ENCODE results near the gene TEX48. TPM values are rescaled to one million over a fixed set of nuclear protein-coding genes. Genes with fewer than 3 reads are reported as not detected.
A peak's percentile ranks its signal among the peaks of the same experiment; 100 is the strongest.

TEX48 gene
- total RNA-seq, 2 experiments from 2014 or later, result 0.69 to 0.75 TPM

DNA sequence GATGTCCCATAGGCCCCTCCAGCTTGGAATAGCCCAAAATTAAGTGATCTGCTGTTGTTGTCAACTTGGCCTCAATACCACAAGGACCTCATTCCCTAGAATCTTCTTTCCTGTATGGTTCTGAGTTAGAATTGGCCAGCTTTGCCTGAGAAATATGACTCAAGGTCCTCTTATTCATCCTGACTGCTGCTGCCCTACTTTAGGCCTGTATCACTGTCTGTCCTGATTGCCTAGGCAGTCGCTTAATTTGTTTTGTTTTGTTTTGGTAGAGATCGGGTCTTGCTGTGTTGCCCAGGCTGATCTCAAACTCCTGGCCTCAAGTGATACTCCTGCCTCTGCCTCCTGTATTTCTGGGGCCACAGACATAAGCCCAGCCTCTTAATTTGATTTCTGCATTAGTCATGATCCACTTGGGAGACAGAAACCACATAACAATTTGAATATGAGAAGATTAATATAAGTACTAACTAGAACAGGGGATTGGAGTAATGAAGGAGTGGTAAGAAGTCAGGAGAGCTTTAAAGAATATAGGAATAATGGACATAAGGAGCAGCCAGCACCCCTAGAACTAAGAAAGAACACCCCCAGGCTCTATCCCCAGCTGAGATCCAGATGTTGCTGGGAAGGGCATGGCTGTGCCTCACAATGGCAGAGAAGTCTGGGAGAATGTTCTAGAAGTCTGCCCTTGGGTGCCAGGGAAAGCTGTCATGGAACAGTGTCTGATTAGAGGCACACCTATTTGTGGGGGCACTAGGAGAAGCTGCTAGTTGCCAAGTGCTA is 29.0 kb downstream of the TEX48 start:
- intact Hi-C loops (cut with DNase I, micrococcal nuclease), result loop anchor here (1.0 to 5.0 kb wide), 9 partner anchors 36 to 546 kb away; partner anchors contain the start of gene WHRN (in 2 of the 2)
- Mint-ChIP-seq H3K9me3 (ENCODE audit: low read depth) (no peaks in the 10 kb centered on the region), H3K4me3 (no peak overlapping the region), H3K36me3 (ENCODE audit: low read depth) (peaks cover 7% of the 10 kb centered on the region), H3K4me1 (peaks cover 26% of the 10 kb centered on the region), H3K27me3 (no peaks in the 10 kb centered on the region), H3K27ac (peak overlapping the region; percentile 14)
- no peak for DNase-seq
- ChIA-PET POLR2A (interaction anchor here (0.6 to 1.1 kb wide), 5 partner anchors 41 to 247 kb away, joined by 3 to 5 read pairs (median 3); no protein-coding TSS in a partner anchor), CTCF (interaction anchor here (0.6 to 5.7 kb wide), 88 partner anchors 9 to 872 kb away, joined by 3 to 148 read pairs (median 5); partner anchors contain the start of genes AKNA, ATP6V1G1, TEX48 and TNFSF15)
- ATAC-seq, result peak; percentile 56

DNA sequence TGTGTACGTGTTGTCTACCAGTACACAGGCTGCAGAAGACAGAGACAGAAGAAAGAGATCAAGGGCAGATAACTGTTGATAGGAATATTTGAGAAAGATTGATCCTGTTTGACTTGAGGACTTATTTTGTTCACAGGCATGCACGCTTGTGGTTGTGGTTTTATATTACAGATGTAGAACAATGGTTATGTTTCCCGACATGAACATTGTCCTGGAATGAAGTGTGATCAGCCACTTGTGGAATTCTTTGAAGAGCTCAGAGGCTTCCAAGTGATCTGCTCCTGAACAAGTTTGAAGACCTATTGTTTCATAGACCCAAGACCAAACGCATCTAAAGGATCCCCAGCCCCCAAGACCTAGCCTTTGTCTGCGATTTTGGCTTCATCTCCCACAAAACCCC is 38.1 kb downstream of the TEX48 start:
- DNase-seq (no peak), ATAC-seq (no peak)
- ChIA-PET CTCF (interaction anchor here (0.6 to 1.6 kb wide), 6 partner anchors 10 to 238 kb away, joined by 3 to 8 read pairs (median 3); no protein-coding TSS in a partner anchor), POLR2A (no interaction called here)
- Mint-ChIP-seq H3K4me1 (peaks cover 5% of the 10 kb centered on the region), H3K36me3 (ENCODE audit: low read depth) (peaks cover 63% of the 10 kb centered on the region), H3K27ac (no peak overlapping the region), H3K27me3 (no peaks in the 10 kb centered on the region), H3K4me3 (no peak overlapping the region), H3K9me3 (ENCODE audit: low read depth) (peaks cover 3% of the 10 kb centered on the region)
- intact Hi-C loops (cut with DNase I, micrococcal nuclease), result no loop called here

DNA sequence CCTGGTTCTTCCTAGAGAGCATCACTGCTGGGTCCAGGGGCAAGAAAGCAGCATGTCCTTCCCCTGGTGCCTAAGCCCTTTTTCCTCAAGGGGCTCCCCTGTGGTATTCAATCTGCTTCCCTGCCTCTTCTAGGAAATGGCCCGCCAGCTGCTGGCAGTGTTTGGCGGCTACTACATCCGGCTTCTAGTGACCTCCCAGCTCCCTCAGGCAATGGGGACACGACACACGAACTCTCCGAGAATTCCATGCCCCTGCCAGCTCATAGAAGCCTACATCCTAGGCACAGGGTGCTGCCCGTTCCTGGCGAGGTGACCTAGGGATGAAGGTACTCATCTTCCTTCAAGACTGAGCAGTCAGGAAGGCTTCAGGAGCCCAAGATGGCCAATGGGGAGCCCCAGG is 39.0 kb downstream of the TEX48 start:
- Mint-ChIP-seq H3K36me3 (ENCODE audit: low read depth) (peaks cover 62% of the 10 kb centered on the region), H3K4me1 (peaks cover 5% of the 10 kb centered on the region), H3K4me3 (no peak overlapping the region), H3K9me3 (ENCODE audit: low read depth) (peaks cover 3% of the 10 kb centered on the region), H3K27ac (no peak overlapping the region), H3K27me3 (no peaks in the 10 kb centered on the region)
- POLR2A ChIA-PET, result no interaction called here
- ATAC-seq, result no peak
- CTCF ChIA-PET, result interaction anchor here (0.7 to 1.7 kb wide), 3 partner anchors 11 to 403 kb away, joined by 3 to 7 read pairs (median 3); no protein-coding TSS in a partner anchor
- no peak for DNase-seq
- intact Hi-C loops (cut with DNase I, micrococcal nuclease), result no loop called here

DNA sequence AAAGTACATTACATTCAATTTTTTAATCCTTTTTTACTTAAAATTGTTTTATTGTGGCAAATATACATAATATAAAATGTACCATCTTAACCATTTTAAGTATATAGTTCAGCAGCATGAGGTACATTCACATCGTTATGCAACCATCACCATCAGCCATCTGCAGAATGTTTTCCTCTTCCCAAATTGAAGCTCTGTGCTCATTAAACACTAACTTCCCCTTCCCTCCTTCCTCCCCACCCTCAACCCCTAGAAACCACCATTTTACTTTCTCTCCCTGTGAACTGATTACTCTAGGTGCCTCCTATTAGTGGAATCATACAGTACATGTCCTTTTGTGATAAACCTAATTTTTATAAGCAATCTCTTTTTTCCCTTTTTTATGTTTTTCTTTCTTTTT is 40.0 kb downstream of the TEX48 start:
- Mint-ChIP-seq H3K27ac (no peak overlapping the region), H3K36me3 (ENCODE audit: low read depth) (peaks cover 62% of the 10 kb centered on the region), H3K27me3 (no peaks in the 10 kb centered on the region), H3K4me1 (peaks cover 5% of the 10 kb centered on the region), H3K9me3 (ENCODE audit: low read depth) (no peaks in the 10 kb centered on the region), H3K4me3 (no peak overlapping the region)
- DNase-seq, result no peak
- no peak for ATAC-seq
- ChIA-PET POLR2A (no interaction called here), CTCF (interaction anchor here (0.6 to 1.7 kb wide), 2 partner anchors 12 to 236 kb away, joined by 3 to 7 read pairs; no protein-coding TSS in a partner anchor)
- intact Hi-C loops (cut with DNase I, micrococcal nuclease), result no loop called here

DNA sequence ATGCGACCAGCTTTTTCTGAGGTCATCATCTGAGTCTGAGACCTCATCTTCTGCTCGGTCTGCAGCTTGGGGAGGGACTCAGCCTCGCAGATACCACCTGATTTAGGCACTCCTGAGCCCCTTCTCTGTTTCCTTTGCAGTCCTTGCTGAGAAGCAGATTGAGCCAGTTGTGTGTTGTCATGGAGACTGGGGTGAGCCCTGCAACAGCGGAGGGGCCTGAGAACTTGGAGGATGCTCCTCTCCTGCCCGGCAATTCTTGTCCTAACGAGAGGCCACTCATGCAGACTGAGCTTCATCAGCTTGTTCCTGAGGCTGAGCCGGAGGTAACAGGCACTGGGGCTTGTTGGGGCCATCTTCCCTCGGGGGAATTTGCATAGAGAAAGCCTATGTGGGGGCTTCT is 43.6 kb downstream of the TEX48 start:
- H3K27ac Mint-ChIP-seq, result no peak overlapping the region
- CTCF ChIA-PET, result interaction anchor here (1.6 kb wide), 2 partner anchors 15 to 233 kb away, joined by 4 to 6 read pairs; no protein-coding TSS in a partner anchor
- H3K9me3 Mint-ChIP-seq (ENCODE audit: low read depth), result no peaks in the 10 kb centered on the region
- H3K36me3 Mint-ChIP-seq (ENCODE audit: low read depth), result peaks cover 59% of the 10 kb centered on the region
- DNase-seq, result no peak
- intact Hi-C loops (cut with DNase I, micrococcal nuclease), result no loop called here
- peaks cover 5% of the 10 kb centered on the region for H3K4me1 Mint-ChIP-seq
- no peaks in the 10 kb centered on the region for H3K27me3 Mint-ChIP-seq
- no peak overlapping the region for H3K4me3 Mint-ChIP-seq
- POLR2A ChIA-PET, result interaction anchor here (0.6 kb wide), 1 partner anchor 19 kb away, joined by 4 read pairs; no protein-coding TSS in a partner anchor
- no peak for ATAC-seq

DNA sequence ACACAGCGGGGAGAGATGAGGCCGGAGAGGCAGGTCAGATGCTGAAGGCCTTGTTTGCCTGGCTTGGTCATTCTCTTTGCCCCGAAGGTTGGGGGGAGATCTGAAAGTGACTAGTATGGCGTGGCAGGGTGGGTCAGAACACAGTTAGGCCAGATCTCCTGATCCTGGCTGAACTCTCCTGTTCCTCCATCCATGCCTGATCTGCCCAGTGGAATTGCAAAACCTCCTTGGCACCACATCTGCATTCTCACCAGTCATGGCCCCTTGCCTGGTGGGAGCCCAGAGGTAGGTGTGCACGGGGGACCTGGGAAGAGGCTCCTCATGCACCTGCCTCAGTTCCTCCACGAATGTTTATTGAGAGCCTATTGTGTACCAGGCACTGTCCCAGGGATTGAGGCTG is 47.6 kb downstream of the TEX48 start:
- no peaks in the 10 kb centered on the region for H3K9me3 Mint-ChIP-seq (ENCODE audit: low read depth)
- ChIA-PET POLR2A (no interaction called here), CTCF (no interaction called here)
- peaks cover 56% of the 10 kb centered on the region for H3K36me3 Mint-ChIP-seq (ENCODE audit: low read depth)
- DNase-seq, result no peak
- no peak for ATAC-seq
- H3K27ac Mint-ChIP-seq, result no peak overlapping the region
- no peaks in the 10 kb centered on the region for H3K27me3 Mint-ChIP-seq
- intact Hi-C loops (cut with DNase I, micrococcal nuclease), result no loop called here
- H3K4me1 Mint-ChIP-seq, result no peaks in the 10 kb centered on the region
- no peak overlapping the region for H3K4me3 Mint-ChIP-seq

DNA sequence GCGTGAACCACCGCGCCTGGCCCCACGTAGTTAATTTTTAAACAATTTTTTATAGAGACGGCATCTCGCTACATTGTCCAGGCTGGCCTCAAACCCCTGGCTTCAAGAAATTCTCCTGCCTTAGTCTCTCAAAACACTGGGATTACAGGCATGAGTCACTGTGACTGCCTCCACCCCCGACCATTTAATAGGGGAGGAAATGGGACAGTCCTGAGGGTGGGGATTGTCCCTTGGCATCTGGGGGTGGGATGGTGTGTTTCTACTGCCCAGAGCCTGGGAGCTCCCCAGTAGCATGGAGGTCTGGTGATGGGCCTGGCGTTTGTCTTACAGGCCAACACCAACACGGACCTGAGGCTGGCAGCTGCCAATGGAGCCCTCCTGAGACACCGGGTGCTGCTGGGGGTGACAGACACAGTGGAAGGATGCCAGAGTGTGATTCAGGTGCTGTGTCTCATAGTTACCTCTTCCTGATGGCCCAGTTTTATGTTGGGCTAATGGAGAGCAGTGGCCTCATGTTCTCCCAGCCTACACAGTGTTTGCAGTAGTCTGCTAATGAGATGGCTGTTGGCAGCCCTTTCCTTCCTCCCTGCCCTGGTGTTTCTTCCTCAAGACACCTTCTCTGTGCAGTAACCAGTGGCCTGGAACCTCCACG is 48.4 kb downstream of the TEX48 start:
- no peak for DNase-seq
- Mint-ChIP-seq H3K4me1 (no peaks in the 10 kb centered on the region), H3K36me3 (ENCODE audit: low read depth) (peaks cover 57% of the 10 kb centered on the region), H3K4me3 (no peak overlapping the region), H3K9me3 (ENCODE audit: low read depth) (no peaks in the 10 kb centered on the region), H3K27ac (no peak overlapping the region), H3K27me3 (no peaks in the 10 kb centered on the region)
- intact Hi-C loops (cut with DNase I, micrococcal nuclease), result no loop called here
- ChIA-PET CTCF (interaction anchor here (1.2 kb wide), 1 partner anchor 22 kb away, joined by 4 read pairs; no protein-coding TSS in a partner anchor), POLR2A (no interaction called here)
- ATAC-seq, result no peak

DNA sequence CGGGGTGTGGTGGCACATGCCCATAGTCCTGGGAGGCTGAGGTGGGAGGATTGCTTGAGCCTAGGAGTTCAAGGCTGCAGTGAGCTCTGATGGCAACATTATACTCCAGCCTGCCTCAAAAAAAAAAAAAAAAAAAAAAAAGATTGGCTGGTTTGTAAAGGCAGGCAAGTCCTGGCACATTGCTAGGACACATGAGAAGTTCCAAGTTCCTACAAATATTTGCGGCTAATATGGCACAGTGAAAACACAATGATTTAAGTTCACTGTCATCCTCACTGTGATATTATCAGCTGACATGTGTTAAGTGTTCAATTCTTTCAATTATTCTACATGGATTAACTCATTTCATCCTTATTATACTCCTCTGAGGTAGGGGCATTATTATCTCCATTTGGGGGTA is 50.8 kb downstream of the TEX48 start:
- H3K27me3 Mint-ChIP-seq, result no peaks in the 10 kb centered on the region
- H3K4me1 Mint-ChIP-seq, result no peaks in the 10 kb centered on the region
- intact Hi-C loops (cut with DNase I, micrococcal nuclease), result no loop called here
- ATAC-seq (no peak), DNase-seq (no peak)
- ChIA-PET CTCF (interaction anchor here (0.6 kb wide), 1 partner anchor 98 kb away, joined by 4 read pairs; no protein-coding TSS in a partner anchor), POLR2A (no interaction called here)
- peaks cover 51% of the 10 kb centered on the region for H3K36me3 Mint-ChIP-seq (ENCODE audit: low read depth)
- H3K4me3 Mint-ChIP-seq, result no peak overlapping the region
- H3K9me3 Mint-ChIP-seq (ENCODE audit: low read depth), result no peaks in the 10 kb centered on the region
- H3K27ac Mint-ChIP-seq, result no peak overlapping the region

DNA sequence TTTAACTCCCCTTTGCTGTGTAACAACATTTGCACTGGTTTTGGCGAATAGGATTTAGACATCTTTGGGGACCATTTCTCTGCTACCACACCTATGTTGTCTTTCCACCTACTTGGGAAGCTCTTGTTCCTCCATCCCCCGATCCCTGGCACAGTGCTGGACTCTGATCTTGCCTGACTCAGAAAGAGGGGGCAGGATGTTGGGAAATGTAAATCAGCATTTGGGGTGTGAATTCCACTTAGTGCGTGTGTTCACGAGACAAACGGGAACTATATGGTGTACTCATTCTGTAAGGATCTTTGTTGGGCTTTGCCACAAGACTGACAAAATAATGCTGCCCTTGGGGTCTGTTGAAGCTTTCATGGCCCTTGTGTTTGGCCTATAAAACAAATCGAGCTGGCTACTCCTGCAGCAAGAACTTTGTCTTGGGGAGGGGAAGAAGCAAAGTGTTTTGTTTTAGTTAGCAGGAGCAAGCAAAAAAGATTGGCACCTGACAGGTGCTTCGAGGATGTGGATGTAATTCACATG is 52.4 kb downstream of the TEX48 start:
- DNase-seq (no peak), ATAC-seq (no peak)
- peaks cover 47% of the 10 kb centered on the region for H3K36me3 Mint-ChIP-seq (ENCODE audit: low read depth)
- H3K27me3 Mint-ChIP-seq, result no peaks in the 10 kb centered on the region
- H3K9me3 Mint-ChIP-seq (ENCODE audit: low read depth), result no peaks in the 10 kb centered on the region
- ChIA-PET CTCF (interaction anchor here (0.7 to 1.6 kb wide), 5 partner anchors 10 to 443 kb away, joined by 3 to 7 read pairs (median 3); no protein-coding TSS in a partner anchor), POLR2A (no interaction called here)
- no peaks in the 10 kb centered on the region for H3K4me1 Mint-ChIP-seq
- no peak overlapping the region for H3K27ac Mint-ChIP-seq
- H3K4me3 Mint-ChIP-seq, result no peak overlapping the region
- intact Hi-C loops (cut with DNase I, micrococcal nuclease), result no loop called here

DNA sequence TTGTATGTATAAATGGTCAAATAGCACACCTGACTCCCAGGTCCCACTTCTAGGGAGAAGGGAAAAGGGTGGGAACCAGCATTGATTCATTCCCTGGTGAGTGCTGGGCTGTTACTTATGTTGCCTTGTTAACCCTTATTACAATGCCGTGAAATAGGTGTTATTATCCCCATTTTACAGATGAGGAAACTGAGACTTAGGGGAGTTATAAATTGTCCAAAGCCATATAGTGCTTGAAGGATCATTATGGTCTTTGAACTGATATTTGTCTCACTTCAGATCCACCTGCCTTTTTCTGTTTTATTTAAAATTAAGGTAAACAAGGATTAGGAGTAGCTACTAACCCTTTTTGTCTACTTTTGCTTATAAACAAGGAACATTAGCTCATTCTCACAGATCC is 54.4 kb downstream of the TEX48 start:
- DNase-seq (no peak), ATAC-seq (no peak)
- Mint-ChIP-seq H3K27me3 (no peaks in the 10 kb centered on the region), H3K4me3 (no peak overlapping the region), H3K36me3 (ENCODE audit: low read depth) (peaks cover 41% of the 10 kb centered on the region), H3K4me1 (no peaks in the 10 kb centered on the region), H3K27ac (no peak overlapping the region), H3K9me3 (ENCODE audit: low read depth) (no peaks in the 10 kb centered on the region)
- POLR2A ChIA-PET, result no interaction called here
- intact Hi-C loops (cut with DNase I, micrococcal nuclease), result no loop called here
- CTCF ChIA-PET, result interaction anchor here (1.6 kb wide), 1 partner anchor 25 kb away, joined by 3 read pairs; no protein-coding TSS in a partner anchor

DNA sequence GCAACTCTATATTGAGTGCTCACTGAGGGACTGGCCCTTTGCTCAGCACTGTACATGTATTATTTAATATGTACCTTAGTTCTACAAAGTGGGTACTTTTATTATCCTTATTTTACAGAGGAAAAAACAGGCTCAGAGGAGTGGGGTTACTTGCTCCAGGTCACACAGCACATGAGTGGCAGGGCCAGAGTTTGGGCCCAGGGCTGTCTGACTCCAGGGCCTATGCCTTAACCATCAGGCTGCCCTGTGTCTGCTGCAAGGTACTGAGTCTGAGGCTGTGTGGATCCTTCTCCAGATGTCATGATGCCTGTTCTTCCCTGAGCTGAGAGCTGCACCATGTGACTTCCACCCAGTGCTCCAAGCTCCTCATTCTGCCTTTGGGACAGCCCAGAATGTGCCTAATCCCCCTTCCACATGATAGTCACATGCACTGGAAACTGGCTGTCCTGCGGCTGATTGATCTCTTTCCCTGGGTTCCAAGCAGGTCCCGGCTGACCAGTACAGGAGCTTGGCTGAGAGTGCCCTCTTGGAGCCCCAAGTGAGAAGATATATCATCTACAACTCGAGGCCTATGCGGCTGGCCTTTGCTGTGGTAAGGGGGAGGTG is 55.5 kb downstream of the TEX48 start:
- H3K36me3 Mint-ChIP-seq (ENCODE audit: low read depth), result peaks cover 48% of the 10 kb centered on the region
- no peak for DNase-seq
- H3K4me1 Mint-ChIP-seq, result no peaks in the 10 kb centered on the region
- no peak overlapping the region for H3K4me3 Mint-ChIP-seq
- no peaks in the 10 kb centered on the region for H3K27me3 Mint-ChIP-seq
- intact Hi-C loops (cut with DNase I, micrococcal nuclease), result no loop called here
- ChIA-PET CTCF (interaction anchor here (0.9 kb wide), 1 partner anchor 35 kb away, joined by 3 read pairs; no protein-coding TSS in a partner anchor), POLR2A (no interaction called here)
- ATAC-seq, result no peak
- H3K9me3 Mint-ChIP-seq (ENCODE audit: low read depth), result no peaks in the 10 kb centered on the region
- no peak overlapping the region for H3K27ac Mint-ChIP-seq

Measured in activated CD4-positive, alpha-beta T cell treated with anti-CD3 and anti-CD28 coated beads for 36 hours (primary cell).